Heart left ventricle (tissue), 16 donors: Measurements from ENCODE around the gene PRSS57. TPM values are rescaled to one million over a fixed set of nuclear protein-coding genes. Genes with fewer than 3 reads are reported as not detected.

Experiments used
- ATAC-seq, 4 donors: fragments of 200-7000 bp; cut with Tn5 transposase; one replicate each; pipeline ENCODE4 v1.9.1; 2020 to 2022; ENCODE audit warnings: moderate library complexity in 4 of 4, mild to moderate bottlenecking in 3 of 4, moderate number of reproducible peaks in 1 of 4
- DNase-seq, 5 donors: peaks; one replicate each; pipeline ENCODE4 v3.0.0-alpha.2; 2020
- H3K27ac ChIP-seq, 12 donors: fragments of 200-600 bp; sonication (generic) in 4 of 12; one replicate each; pipeline versions ENCODE4 v1.5.0 to v1.8.0; 2016 to 2022; ENCODE audit warnings: mild to moderate bottlenecking in 2 of 12
- H3K27me3 ChIP-seq, 9 donors: fragments of 200-600 bp; sonication (generic) in 2 of 9; one replicate each; pipeline versions ENCODE4 v1.5.1 to v1.8.0; 2016 to 2022; ENCODE audit warnings: mild to moderate bottlenecking in 3 of 9
- H3K36me3 ChIP-seq, 9 donors: fragments of 200-600 bp; sonication (generic) in 2 of 9; one replicate each; pipeline versions ENCODE4 v1.5.0 to v1.8.0; 2018 to 2022; ENCODE audit warnings: mild to moderate bottlenecking in 2 of 9
- H3K4me1 ChIP-seq, 12 donors: fragments of 200-600 bp; sonication (generic) in 4 of 12; one replicate each; pipeline versions ENCODE4 v1.5.0 to v1.8.0; 2016 to 2022; ENCODE audit warnings: mild to moderate bottlenecking in 3 of 12
- H3K4me3 ChIP-seq, 12 donors: fragments of 200-600 bp; sonication (generic) in 4 of 12; one replicate each; pipeline versions ENCODE4 v1.5.0 to v1.8.0; 2017 to 2022; ENCODE audit warnings: mild to moderate bottlenecking in 9 of 12, moderate library complexity in 4 of 12
- H3K9me3 ChIP-seq, 12 donors: fragments of 200-600 bp; sonication (generic) in 4 of 12; one replicate each; pipeline versions ENCODE4 v1.5.0 to v1.8.0; 2016 to 2022; ENCODE audit warnings: mild to moderate bottlenecking in 1 of 12
- POLR2A ChIP-seq, 2 donors: fragments of 450-650 bp; IDR thresholded peaks; one replicate each; pipeline ENCODE4 v1.6.1; 2017; ENCODE audit warnings: antibody characterized with exemption in 2 of 2, mild to moderate bottlenecking in 2 of 2, moderate library complexity in 2 of 2
- WGBS, 4 donors: extraction: QIAGEN DNeasy Blood & Tissue Kit in 2 of 4; methylation state at CpG; one replicate each; pipeline versions ENCODE4 v1.1.5 to v1.1.7; 2013 to 2018; 5-methylcytosine and 5-hydroxymethylcytosine counted together
- intact Hi-C, 10 donors: fragments of 100-400 bp; cut with DNase I; formaldehyde crosslinking; loops; one replicate each; pipeline versions ENCODE4 v1.11.1 to v1.14.2; 2022
- polyA plus RNA-seq, 2 donors: library from polyadenylated mRNA; stranded (reverse); fragments of 200-250 nt; gene quantifications; one replicate each; pipeline ENCODE4 v1.2.3, GENCODE V29; 2013
- total RNA-seq, 9 donors: library from RNA; depleted of rRNA in 2 of 9; stranded (reverse); fragments of >200 nt in 2 of 9; fragmentation: NEBNext Ultra II Directional in 3 of 9; extraction: Animal tissue kit (Norgen Biotek cat#: 25700) in 3 of 9; gene quantifications; one replicate each; pipeline versions ENCODE4 v1.1.0 to v1.2.4, GENCODE V29; 2016 to 2023
- TF ChIP-seq, protein P1 (sequence below), 12 donors: fragments of 200-600 bp; sonication (generic) in 4 of 12; IDR thresholded peaks; one replicate each; pipeline versions ENCODE4 v1.5.0 to v1.8.0; 2018 to 2022; ENCODE audit warnings: antibody characterized with exemption in 12 of 12, mild to moderate bottlenecking in 5 of 12
- donor health status: ischemic (EF 13 %, LVEDD 7.1; RV severe dilation, severe dysfunction).
- donor health status: healthy with polysubstance abuse.
- donor health status: DM: no; HTN: yes; CAD: no.
- donor health status: DM: no; HTN: no; CAD: no.
- donor health status: ischemic (EF 25% LVEDD 6.9; RV normal size, moderate dysfunction).
- donor health status: ischemic (EF 25% LVEDD 5.7; RV mildly dilated, moderate dysfunction).
- donor health status: healthy.
- donor health status: DM: yes; HTN: yes; CAD: no.
- donor health status: ischemic (EF 35%, LVEDD 5.7; RV mildly dilated, moderate dysfunction).
- donor health status: nonischemic (EF 11% LVEDD 7.7; RV severe dilation, severe dysfunction).
- donor health status: DM: yes; HTN: yes; CAD: no.
- donor health status: PGD.
- donor health status: ischemic (EF 29% LVEDD 5.4; RV normal size, mild dysfunction).
- donor health status: nonischemic (EF 23%, LVEDD 6.1; RV moderate dilation, normal function).

Gene PRSS57
- total and polyA plus RNA-seq, 11 donors, result not detected

GRCh38 chr19:647566-648284, 47.5 kb downstream of the PRSS57 start:
- 92 to 94% (median 93%) methylated on average over 52 of the region's 52 CpGs for WGBS, 4 donors
- H3K27me3 ChIP-seq, result no peaks in the 10 kb centered on the region
- ATAC-seq (no peak), DNase-seq (peak in 2 of 5 donors; percentile 22 to 50)
- H3K9me3 ChIP-seq, result no peaks in the 10 kb centered on the region
- H3K36me3 ChIP-seq, result peaks cover 0 to 77% (median 58%) of the 10 kb centered on the region in 9 donors
- H3K4me1 ChIP-seq, result no peaks in the 10 kb centered on the region
- H3K4me3 ChIP-seq, result no peak overlapping the region
- no peak for TF ChIP-seq POLR2A (IDR thresholded peaks at IDR 0.05)
- TF ChIP-seq, protein P1, sequence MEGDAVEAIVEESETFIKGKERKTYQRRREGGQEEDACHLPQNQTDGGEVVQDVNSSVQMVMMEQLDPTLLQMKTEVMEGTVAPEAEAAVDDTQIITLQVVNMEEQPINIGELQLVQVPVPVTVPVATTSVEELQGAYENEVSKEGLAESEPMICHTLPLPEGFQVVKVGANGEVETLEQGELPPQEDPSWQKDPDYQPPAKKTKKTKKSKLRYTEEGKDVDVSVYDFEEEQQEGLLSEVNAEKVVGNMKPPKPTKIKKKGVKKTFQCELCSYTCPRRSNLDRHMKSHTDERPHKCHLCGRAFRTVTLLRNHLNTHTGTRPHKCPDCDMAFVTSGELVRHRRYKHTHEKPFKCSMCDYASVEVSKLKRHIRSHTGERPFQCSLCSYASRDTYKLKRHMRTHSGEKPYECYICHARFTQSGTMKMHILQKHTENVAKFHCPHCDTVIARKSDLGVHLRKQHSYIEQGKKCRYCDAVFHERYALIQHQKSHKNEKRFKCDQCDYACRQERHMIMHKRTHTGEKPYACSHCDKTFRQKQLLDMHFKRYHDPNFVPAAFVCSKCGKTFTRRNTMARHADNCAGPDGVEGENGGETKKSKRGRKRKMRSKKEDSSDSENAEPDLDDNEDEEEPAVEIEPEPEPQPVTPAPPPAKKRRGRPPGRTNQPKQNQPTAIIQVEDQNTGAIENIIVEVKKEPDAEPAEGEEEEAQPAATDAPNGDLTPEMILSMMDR (IDR thresholded peaks at IDR 0.05), result no peak
- intact Hi-C loops, result no loop called here
- H3K27ac ChIP-seq, result no peak overlapping the region

- Histone ChIP-seq H3K4me3 (no peak overlapping the region), H3K27me3 (no peaks in the 10 kb centered on the region), H3K27ac (no peak overlapping the region), H3K9me3 (no peaks in the 10 kb centered on the region), H3K4me1 (no peaks in the 10 kb centered on the region), H3K36me3 (peaks cover 0 to 70% (median 52%) of the 10 kb centered on the region in 9 donors)
- TF ChIP-seq POLR2A (IDR thresholded peaks at IDR 0.05), result no peak
- TF ChIP-seq, protein P1 (IDR thresholded peaks at IDR 0.05), result no peak
- intact Hi-C loops, result no loop called here
- DNase-seq, result no peak
- WGBS, 4 donors, result 93 to 95% (median 94%) methylated on average over 39 to 48 of the region's 48 CpGs
- no peak for ATAC-seq
Observed at GRCh38 chr19:646779-647565, 48.3 kb downstream of the PRSS57 start.

GRCh38 chr19:645912-646778, 49.1 kb downstream of the PRSS57 start:
- ATAC-seq, result no peak
- Histone ChIP-seq H3K27ac (no peak overlapping the region), H3K36me3 (peaks cover 0 to 62% (median 43%) of the 10 kb centered on the region in 9 donors), H3K27me3 (no peaks in the 10 kb centered on the region), H3K9me3 (no peaks in the 10 kb centered on the region), H3K4me1 (no peaks in the 10 kb centered on the region), H3K4me3 (no peak overlapping the region)
- 93 to 95% (median 94%) methylated on average over 35 to 62 of the region's 62 CpGs for WGBS, 4 donors
- no peak for DNase-seq
- TF ChIP-seq POLR2A (IDR thresholded peaks at IDR 0.05), result no peak
- TF ChIP-seq, protein P1 (IDR thresholded peaks at IDR 0.05), result no peak
- intact Hi-C loops, result no loop called here
